ENCODE measurements around the gene CACNB3.

Gene CACNB3

GRCh38 chr12:48788524-48788853, 29.8 kb upstream of the CACNB3 start:
- FAIRE-seq: no peak
- DNase-seq (ENCODE audit: low spot score): no peak

DNA sequence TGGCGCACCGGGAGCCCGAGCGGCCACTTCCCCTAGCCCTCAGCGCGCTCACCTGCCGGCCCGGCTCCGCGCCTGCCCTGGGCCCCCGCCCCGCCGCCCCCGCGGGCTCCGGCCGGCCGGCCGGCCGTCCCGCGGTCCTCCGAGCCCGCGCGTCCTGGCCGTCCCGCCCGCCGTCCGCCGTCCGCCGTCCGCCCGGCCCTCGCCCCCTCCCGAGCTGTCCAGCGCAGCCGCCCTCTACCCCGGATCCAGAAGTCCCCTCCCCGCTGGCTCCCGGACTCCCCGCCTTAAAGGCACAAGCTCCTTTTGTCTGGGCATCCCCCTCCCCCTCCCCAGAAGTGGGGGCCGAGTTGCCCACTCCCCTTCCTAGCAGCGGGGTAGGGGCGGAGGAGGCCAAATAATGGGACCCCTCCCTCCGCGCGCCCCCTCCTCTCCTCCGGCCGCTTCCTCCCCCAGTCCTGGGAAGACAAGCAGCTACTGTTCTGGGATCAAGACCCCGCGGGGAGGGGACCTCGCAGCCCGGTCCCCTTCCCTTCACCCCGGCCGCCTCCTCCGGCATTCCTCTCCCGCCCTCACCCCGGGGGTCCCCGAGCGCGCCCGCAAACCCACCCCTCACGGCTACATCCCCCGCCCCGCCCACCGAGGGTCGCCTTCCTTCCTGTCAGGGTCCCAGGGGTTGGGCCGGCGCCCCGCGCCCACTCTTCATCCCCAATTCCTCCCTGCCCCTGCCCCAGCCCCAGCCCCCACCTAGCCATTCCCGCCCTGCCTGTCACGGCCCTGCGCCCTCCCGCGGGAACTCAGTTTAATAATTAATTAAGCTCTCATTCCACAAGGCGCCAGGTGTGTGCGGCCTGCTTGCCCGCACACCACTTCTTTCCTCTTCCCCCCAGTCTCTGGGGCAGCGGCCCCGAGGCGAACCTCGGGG, 29.2 kb upstream of the CACNB3 start, which contains the start of gene ADCY6:
ADCY6 (minus strand) TSS at position 236 of the 922 bp plus-strand sequence. CDS start 5,655 bp downstream, outside the sequence.
- FAIRE-seq (no peak), DNase-seq (ENCODE audit: low spot score) (peak; percentile 81)

DNA sequence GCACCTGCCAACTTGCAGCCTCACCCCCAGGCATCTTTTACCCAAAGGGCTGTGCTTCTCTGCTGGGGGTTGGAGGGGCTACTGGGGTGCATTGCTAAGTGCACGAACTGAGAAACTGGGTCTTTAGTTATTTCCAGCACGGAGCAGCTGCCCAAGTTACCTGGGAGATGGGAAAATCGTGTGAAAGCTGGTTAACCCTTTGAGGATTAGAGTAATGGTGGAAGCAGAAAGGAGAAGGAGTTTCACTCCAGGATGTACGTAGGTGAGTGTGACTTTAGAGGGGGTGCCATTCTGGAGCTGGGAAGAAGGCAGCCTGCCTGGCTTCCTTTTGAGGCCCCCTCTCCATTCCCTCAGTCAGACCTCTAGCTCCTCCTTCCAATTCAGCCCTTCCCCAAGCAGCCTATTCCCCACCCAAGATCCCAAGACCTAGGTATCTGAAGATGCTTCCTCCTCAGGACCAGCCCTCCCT, 28.4 kb upstream of the CACNB3 start:
- no peak for FAIRE-seq
- DNase-seq (ENCODE audit: low spot score): no peak

GRCh38 chr12:48793696-48794095, 24.6 kb upstream of the CACNB3 start:
- FAIRE-seq (no peak), DNase-seq (ENCODE audit: low spot score) (no peak)

GRCh38 chr12:48794870-48795269, 23.4 kb upstream of the CACNB3 start:
- DNase-seq (ENCODE audit: low spot score): no peak
- no peak for FAIRE-seq

GRCh38 chr12:48795550-48796455, 22.5 kb upstream of the CACNB3 start:
- FAIRE-seq (peak; percentile 77), DNase-seq (ENCODE audit: low spot score) (peak; percentile 85)

DNA sequence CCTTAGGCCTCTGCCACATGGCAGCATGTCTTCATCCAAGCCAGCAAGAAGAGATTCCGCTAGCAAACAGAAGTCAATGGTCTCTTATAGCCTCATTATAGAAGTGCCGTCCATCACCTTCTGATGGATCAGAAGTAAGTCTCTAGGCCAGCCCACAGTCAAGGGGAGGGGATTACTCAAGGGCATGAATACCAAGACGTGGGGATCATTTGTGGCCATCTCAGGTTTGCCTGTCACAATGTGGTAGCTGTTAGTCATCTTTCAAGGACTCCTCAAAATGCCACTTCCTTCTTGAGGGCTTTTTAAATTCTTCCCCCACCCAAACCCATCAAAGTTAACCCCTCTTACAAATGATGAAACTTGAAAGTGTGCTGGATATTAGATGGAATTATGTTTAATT, 21.3 kb upstream of the CACNB3 start:
- DNase-seq (ENCODE audit: low spot score) (no peak), FAIRE-seq (no peak)

GRCh38 chr12:48800457-48800856, 17.8 kb upstream of the CACNB3 start:
- FAIRE-seq (no peak), DNase-seq (ENCODE audit: low spot score) (no peak)

- no peak for DNase-seq (ENCODE audit: low spot score)
- FAIRE-seq: no peak
These were observed 17.3 kb upstream of the CACNB3 start for GRCh38 chr12:48800971-48801370.

GRCh38 chr12:48803675-48804074, 14.6 kb upstream of the CACNB3 start:
- DNase-seq (ENCODE audit: low spot score) (no peak), FAIRE-seq (no peak)

DNA sequence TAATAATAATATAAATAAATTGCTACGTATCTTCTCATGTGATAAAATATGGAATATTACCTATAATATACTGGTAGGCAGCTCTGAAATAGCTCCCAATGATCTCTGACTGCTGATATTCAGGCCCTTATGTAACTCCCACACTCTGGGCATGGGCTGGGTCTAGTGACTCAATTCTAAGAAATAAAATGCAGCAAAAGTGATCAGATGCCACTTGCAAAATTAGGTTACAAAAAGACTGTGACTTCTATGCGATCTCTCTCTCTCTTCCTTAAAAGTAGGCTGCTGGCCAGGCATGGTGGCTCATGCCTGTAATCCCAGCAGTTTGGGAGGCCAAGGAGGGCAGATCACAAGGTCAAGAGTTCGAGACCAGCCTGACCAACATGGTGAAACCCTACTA, 10.3 kb upstream of the CACNB3 start:
- no peak for FAIRE-seq

DNA sequence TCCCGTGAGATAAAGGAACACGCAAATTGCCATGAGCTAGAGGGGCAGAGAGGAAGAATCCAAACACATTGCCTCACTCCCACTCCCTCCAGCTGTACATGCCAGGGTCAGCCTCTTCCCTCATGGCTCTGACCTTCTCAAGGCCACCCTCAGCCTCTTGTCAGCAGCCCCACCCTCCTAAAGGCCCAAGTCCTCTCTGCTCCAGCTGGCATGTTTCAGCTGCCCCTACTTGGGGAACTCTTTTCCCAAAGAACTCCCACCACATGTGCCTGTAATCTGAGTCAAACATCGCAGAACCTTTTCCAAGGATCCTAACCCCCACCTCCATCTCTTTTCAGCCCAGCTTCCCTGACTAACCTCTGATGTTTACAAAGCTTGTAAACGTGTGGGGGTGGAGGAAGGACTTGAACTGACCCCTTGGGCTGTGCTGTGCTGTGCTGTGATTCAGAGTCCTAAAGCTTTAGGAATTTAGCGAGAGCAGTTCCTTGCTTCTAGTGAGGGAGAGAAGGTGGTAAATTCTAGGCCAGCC, 7.3 kb upstream of the CACNB3 start:
- no peak for DNase-seq (ENCODE audit: low spot score)
- no peak for FAIRE-seq

More for the DNA sequence above, 10.3 kb upstream of the CACNB3 start:
- DNase-seq (ENCODE audit: low spot score): no peak

- no peak for FAIRE-seq
- DNase-seq (ENCODE audit: low spot score): no peak
These were observed 6.7 kb upstream of the CACNB3 start for GRCh38 chr12:48811437-48812090.

- DNase-seq (ENCODE audit: low spot score) (no peak), FAIRE-seq (no peak)
These were observed 5.9 kb upstream of the CACNB3 start for GRCh38 chr12:48812389-48812788.

- DNase-seq (ENCODE audit: low spot score) (no peak), FAIRE-seq (no peak)
These were observed 4.6 kb upstream of the CACNB3 start for GRCh38 chr12:48813465-48814261.

DNA sequence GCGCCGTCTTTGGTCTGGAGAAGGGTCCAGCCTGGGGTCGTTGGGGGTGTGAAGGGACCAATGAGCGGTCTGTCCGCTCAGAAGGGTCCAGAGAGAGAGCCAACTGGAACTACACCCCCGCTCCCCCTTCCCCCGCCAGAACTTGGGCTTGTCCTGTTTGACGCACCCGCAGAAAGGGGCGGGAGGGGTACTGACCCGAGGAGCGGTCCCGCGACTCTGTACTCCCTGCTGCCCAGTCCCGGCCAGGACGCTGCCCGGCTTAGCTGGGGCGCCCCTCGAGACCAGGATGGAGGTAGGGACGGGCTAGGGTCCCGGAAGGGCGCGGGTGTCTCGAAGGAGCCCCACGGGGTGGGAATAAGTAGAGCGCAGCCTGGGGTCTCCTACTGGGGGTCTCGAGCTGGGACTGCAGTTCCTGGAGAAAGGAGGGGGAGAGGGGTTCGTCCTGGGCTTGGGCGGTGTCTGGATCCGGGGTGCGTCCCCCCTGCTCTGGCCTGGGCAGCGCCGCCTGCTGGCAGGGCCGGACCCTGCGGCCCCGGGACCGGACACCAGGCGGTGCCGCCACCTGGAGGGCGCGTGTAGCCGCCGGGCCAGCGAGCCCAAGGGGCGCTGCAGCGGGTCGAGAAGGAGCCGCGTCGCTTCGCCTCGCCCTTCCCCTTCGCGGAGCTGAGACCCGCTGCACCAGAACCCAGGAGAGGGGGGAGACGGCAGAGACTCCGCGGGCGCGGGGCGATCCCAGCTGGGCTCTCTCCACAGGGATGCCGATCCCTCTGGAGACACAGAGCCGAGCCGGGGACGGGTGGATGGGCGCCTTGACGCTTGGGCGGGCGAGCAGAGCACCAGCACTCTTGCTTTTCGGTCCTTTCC, 3.8 kb upstream of the CACNB3 start:
- peak; percentile 77 for FAIRE-seq

DNA sequence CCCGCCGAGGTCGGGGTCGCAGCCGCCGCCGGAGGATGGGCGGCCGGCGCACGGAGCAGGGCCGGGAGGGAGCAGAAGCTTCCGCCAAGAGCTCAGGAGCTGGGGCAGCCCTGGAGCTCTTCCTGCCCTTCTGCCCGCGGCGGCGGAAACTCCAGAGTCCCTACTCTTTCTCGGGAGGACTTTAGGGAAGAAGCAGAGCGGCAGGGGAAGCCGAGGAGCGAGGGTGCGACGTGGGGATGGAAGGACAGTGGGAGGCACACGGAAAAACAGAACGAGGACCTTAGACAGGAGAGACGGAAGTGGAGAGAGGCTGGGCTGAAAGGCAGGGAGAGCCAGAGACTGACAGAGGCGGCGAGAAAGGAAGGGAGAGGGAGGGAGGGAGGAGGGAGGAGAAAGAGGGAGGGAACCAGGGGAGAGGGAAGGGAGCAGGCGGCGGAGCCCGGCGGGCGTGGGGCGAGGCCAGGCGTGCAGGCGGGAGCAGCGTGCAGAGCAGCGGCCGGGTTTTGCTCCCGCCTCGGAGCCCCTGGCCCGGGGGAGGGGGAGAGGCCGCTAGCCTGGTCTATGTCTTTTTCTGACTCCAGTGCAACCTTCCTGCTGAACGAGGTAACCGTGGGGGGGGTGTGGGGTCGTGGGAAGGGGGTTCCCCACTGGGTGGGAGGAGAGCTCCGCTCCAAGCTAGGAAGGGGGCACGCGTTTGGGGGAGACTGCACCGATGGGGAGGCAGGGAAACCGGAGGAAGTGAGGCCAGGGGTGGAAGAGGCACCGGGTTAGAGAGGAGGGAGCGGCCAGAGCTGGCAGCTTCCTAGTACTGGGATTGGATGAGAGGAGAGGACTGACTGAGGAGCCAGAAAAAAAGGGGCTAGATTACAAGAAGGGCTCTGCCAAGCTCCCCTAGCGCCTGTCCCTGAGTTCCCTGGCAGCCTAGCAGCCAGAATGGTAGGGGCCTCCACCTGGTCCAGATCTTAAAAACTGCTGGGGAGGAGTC, 2.9 kb upstream of the CACNB3 start:
- peak; percentile 87 for DNase-seq (ENCODE audit: low spot score)
- peak; percentile 84 for FAIRE-seq

More for the DNA sequence above, 3.8 kb upstream of the CACNB3 start:
- peak; percentile 93 for DNase-seq (ENCODE audit: low spot score)
